Liver (tissue), 9 donors: ENCODE measurements around the gene BZW2. TPM values are rescaled to one million over a fixed set of nuclear protein-coding genes. Genes with fewer than 3 reads are reported as not detected.

ENCODE experiments used
- DNase-seq: peaks from one replicate; pipeline ENCODE4 v3.0.0-alpha.2; 2017; ENCODE audit warnings: low spot score
- H3K27ac ChIP-seq, 2 donors: one replicate each; pipeline ENCODE4 v1.7.0; 2013; ENCODE audit warnings: inconsistent platforms in 2 of 2, low read length in 2 of 2, control low read depth in 1 of 2, low read depth in 1 of 2, mild to moderate bottlenecking in 1 of 2
- H3K27me3 ChIP-seq, 4 donors: one replicate each; pipeline versions ENCODE4 v1.6.1 to v1.7.0; 2013; ENCODE audit warnings: low read length in 3 of 4, inconsistent platforms in 1 of 4, mild to moderate bottlenecking in 1 of 4, moderate library complexity in 1 of 4; ENCODE audit not compliant: control insufficient read depth in 4 of 4, insufficient read depth in 4 of 4
- H3K36me3 ChIP-seq, 4 donors: one replicate each; pipeline versions ENCODE4 v1.6.1 to v1.7.0; 2013; ENCODE audit warnings: low read length in 3 of 4, mild to moderate bottlenecking in 3 of 4, low read depth in 1 of 4, moderate library complexity in 1 of 4; ENCODE audit not compliant: control insufficient read depth in 4 of 4, insufficient read depth in 3 of 4
- H3K4me1 ChIP-seq, 4 donors: one replicate each; pipeline versions ENCODE4 v1.6.1 to v1.7.0; 2013; ENCODE audit warnings: low read length in 3 of 4, mild to moderate bottlenecking in 3 of 4, moderate library complexity in 1 of 4; ENCODE audit not compliant: control insufficient read depth in 4 of 4, insufficient read depth in 4 of 4
- H3K4me3 ChIP-seq, 3 donors: one replicate each; pipeline versions ENCODE4 v1.6.1 to v1.7.0; 2013; ENCODE audit warnings: low read length in 3 of 3, control low read depth in 1 of 3, low read depth in 1 of 3, mild to moderate bottlenecking in 1 of 3
- H3K9ac ChIP-seq, 2 donors: one replicate each; pipeline ENCODE4 v1.7.0; 2013; ENCODE audit warnings: low read length in 2 of 2, mild to moderate bottlenecking in 2 of 2, moderate library complexity in 2 of 2, control low read depth in 1 of 2, low read depth in 1 of 2
- H3K9me3 ChIP-seq, 4 donors: one replicate each; pipeline versions ENCODE4 v1.6.1 to v1.7.0; 2013; ENCODE audit warnings: low read length in 3 of 4; ENCODE audit not compliant: control insufficient read depth in 4 of 4
- ATF3 ChIP-seq: IDR thresholded peaks from 2 replicates; pipeline ENCODE4 v1.6.1; 2016; ENCODE audit warnings: antibody characterized with exemption
- CTCF ChIP-seq: fragments of 150-350 bp; IDR thresholded peaks from 2 replicates; pipeline ENCODE4 v1.5.1; 2017; ENCODE audit warnings: improper control_type of control experiment, low read depth, low read length; ENCODE audit not compliant: missing input control
- EGR1 ChIP-seq, 2 donors: IDR thresholded peaks; 2 replicates each; pipeline ENCODE4 v1.6.1; 2016 to 2018; ENCODE audit warnings: antibody characterized with exemption in 2 of 2, low read depth in 2 of 2
- FOXA1 ChIP-seq: IDR thresholded peaks from 2 replicates; pipeline ENCODE4 v1.6.1; 2016; ENCODE audit warnings: antibody characterized with exemption
- FOXA2 ChIP-seq: IDR thresholded peaks from 2 replicates; pipeline ENCODE4 v1.6.1; 2016; ENCODE audit warnings: antibody characterized with exemption
- GABPA ChIP-seq, 2 donors: IDR thresholded peaks in 1 of 2; conservative IDR thresholded peaks in 1 of 2; 2 replicates each; pipeline ENCODE4 v1.6.1; 2016; ENCODE audit warnings: antibody characterized with exemption in 2 of 2, mild to moderate bottlenecking in 1 of 2, moderate library complexity in 1 of 2
- HNF4A ChIP-seq, 2 donors: conservative IDR thresholded peaks; 2 replicates each; pipeline ENCODE4 v1.6.1; 2016; ENCODE audit warnings: antibody characterized with exemption in 2 of 2, mild to moderate bottlenecking in 2 of 2
- HNF4G ChIP-seq: IDR thresholded peaks from 2 replicates; pipeline ENCODE4 v1.6.1; 2016; ENCODE audit warnings: antibody characterized with exemption
- JUND ChIP-seq, 2 donors: IDR thresholded peaks; 2 replicates each; pipeline ENCODE4 v1.6.1; 2016; ENCODE audit warnings: antibody characterized with exemption in 2 of 2
- MAX ChIP-seq: IDR thresholded peaks from 2 replicates; pipeline ENCODE4 v1.6.1; 2016; ENCODE audit warnings: antibody characterized with exemption
- NR2F2 ChIP-seq: IDR thresholded peaks from 2 replicates; pipeline ENCODE4 v1.6.1; 2016; ENCODE audit warnings: antibody characterized with exemption
- RAD21 ChIP-seq, 2 donors: IDR thresholded peaks; 2 replicates each; pipeline ENCODE4 v1.6.1; 2016; ENCODE audit warnings: antibody characterized with exemption in 2 of 2, mild to moderate bottlenecking in 2 of 2
- REST ChIP-seq: IDR thresholded peaks from 2 replicates; pipeline ENCODE4 v1.6.1; 2016; ENCODE audit warnings: antibody characterized with exemption, mild to moderate bottlenecking
- RXRA ChIP-seq, 2 donors: IDR thresholded peaks; 2 replicates each; pipeline ENCODE4 v1.6.1; 2017 to 2018; ENCODE audit warnings: antibody characterized with exemption in 2 of 2, mild to moderate bottlenecking in 1 of 2
- SP1 ChIP-seq: IDR thresholded peaks from 2 replicates; pipeline ENCODE4 v1.6.1; 2018; ENCODE audit warnings: antibody characterized with exemption, mild to moderate bottlenecking
- TAF1 ChIP-seq: conservative IDR thresholded peaks from 2 replicates; pipeline ENCODE4 v1.6.1; 2016; ENCODE audit warnings: antibody characterized with exemption, mild to moderate bottlenecking
- YY1 ChIP-seq: IDR thresholded peaks from 2 replicates; pipeline ENCODE4 v1.6.1; 2016; ENCODE audit warnings: antibody characterized with exemption, mild to moderate bottlenecking
- ZBTB33 ChIP-seq: IDR thresholded peaks from 2 replicates; pipeline ENCODE4 v1.6.1; 2016; ENCODE audit warnings: antibody characterized with exemption
- WGBS: extraction: QIAGEN DNeasy Blood & Tissue Kit; methylation state at CpG from one replicate; pipeline ENCODE4 v1.1.7; 2013; 5-methylcytosine and 5-hydroxymethylcytosine counted together
- polyA plus RNA-seq, 2 donors: library from polyadenylated mRNA; stranded (reverse) in 1 of 2; unstranded in 1 of 2; fragments of 200-250 nt in 1 of 2; fragments of >200 nt in 1 of 2; fragmentation: Nextera tagmentation in 1 of 2; extraction: Ambion mirVana in 1 of 2; gene quantifications; one replicate each; pipeline versions ENCODE4 v1.2.1 to v1.2.3, GENCODE V29; 2013 to 2015
- total RNA-seq, 2 donors: library from RNA; depleted of rRNA; stranded (reverse); fragments of >200 nt; gene quantifications; one replicate each; pipeline ENCODE4 v1.2.3, GENCODE V29; 2014
- donor health status: healthy.
- donor health status: healthy.
- donor health status: healthy.
- donor health status: healthy.
- donor health status: healthy.

BZW2 gene
- total and polyA plus RNA-seq, 4 donors = 10.9 to 18.6 (median 13.1) TPM

- Histone ChIP-seq H3K27me3 (no peaks in the 10 kb centered on the region), H3K36me3 (no peaks in the 10 kb centered on the region), H3K4me1 (no peaks in the 10 kb centered on the region), H3K27ac (no peak overlapping the region), H3K9ac (no peak overlapping the region), H3K9me3 (no peaks in the 10 kb centered on the region), H3K4me3 (no peak overlapping the region)
- DNase-seq = no peak
- TF ChIP-seq ZBTB33 = no peak
- TF ChIP-seq HNF4A (conservative IDR thresholded peaks at IDR 0.05) = no peak
- TF ChIP-seq NR2F2 = no peak
- no peak for TF ChIP-seq RAD21 (IDR thresholded peaks at IDR 0.05)
- no peak for TF ChIP-seq JUND (IDR thresholded peaks at IDR 0.05)
- no peak for TF ChIP-seq HNF4G
- no peak for TF ChIP-seq GABPA (IDR thresholded peaks at IDR 0.05 in 1 of 2, conservative IDR thresholded peaks at IDR 0.05 in 1 of 2)
- TF ChIP-seq FOXA2 = no peak
- TF ChIP-seq MAX = no peak
- TF ChIP-seq REST = no peak
- TF ChIP-seq RXRA (IDR thresholded peaks at IDR 0.05) = no peak
- no peak for TF ChIP-seq YY1
- no peak for TF ChIP-seq TAF1
- TF ChIP-seq FOXA1 = no peak
- no peak for TF ChIP-seq CTCF
- TF ChIP-seq SP1 = no peak
- TF ChIP-seq ATF3 = no peak
- TF ChIP-seq EGR1 (IDR thresholded peaks at IDR 0.05; ENCODE audit: low read depth in 2 of 2) = no peak
- WGBS = 89% methylated on average over 2 of the region's 2 CpGs
Observed at GRCh38 chr7:16745645-16746044, 99.7 kb downstream of the BZW2 start.
